Testis (tissue), 3 donors: ENCODE results near the gene MNS1. TPM values are rescaled to one million over a fixed set of nuclear protein-coding genes. Genes with fewer than 3 reads are reported as not detected.
"Not testable (repeated sequence)": the region's sequence is repeated elsewhere in the genome, so short reads cannot be mapped to it uniquely, and the experiment has no call there.

Experiments used
- DNase-seq: peaks from one replicate; pipeline ENCODE4 v3.0.0-alpha.2; 2019
- H3K27ac ChIP-seq, 2 donors: fragments of 200-600 bp; sonication (generic); one replicate each; pipeline ENCODE4 v1.5.1; 2019
- H3K27me3 ChIP-seq: fragments of 200-600 bp; sonication (generic); one replicate; pipeline ENCODE4 v1.5.1; 2019
- H3K36me3 ChIP-seq: fragments of 200-600 bp; sonication (generic); one replicate; pipeline ENCODE4 v1.5.1; 2017; ENCODE audit warnings: low read depth; ENCODE audit errors: missing control alignments
- H3K4me1 ChIP-seq: fragments of 200-600 bp; sonication (generic); one replicate; pipeline ENCODE4 v1.5.1; 2019
- H3K4me3 ChIP-seq, 2 donors: fragments of 200-600 bp; sonication (generic); one replicate each; pipeline ENCODE4 v1.5.1; 2017 to 2019
- H3K9me3 ChIP-seq: fragments of 200-600 bp; sonication (generic); one replicate; pipeline ENCODE4 v1.5.1; 2017
- POLR2A ChIP-seq: fragments of 450-650 bp; IDR thresholded peaks from one replicate; pipeline ENCODE4 v1.6.1; 2017; ENCODE audit warnings: antibody characterized with exemption, mild to moderate bottlenecking, moderate library complexity
- WGBS, 2 donors: methylation state at CpG; one replicate each; pipeline ENCODE4 v1.1.5; 2018; 5-methylcytosine and 5-hydroxymethylcytosine counted together
- intact Hi-C: fragments of 100-400 bp; cut with DNase I; formaldehyde crosslinking; loops from one replicate; pipeline ENCODE4 v1.15.1; 2023; ENCODE audit warnings: low total_unique reads
- polyA plus RNA-seq: library from polyadenylated mRNA; stranded (reverse); fragments of 350-450 nt; fragmentation: Illumina TruSeq; extraction: RNeasy Lipid Tissue Mini Kit (QIAGEN cat#74804); gene quantifications from one replicate; pipeline ENCODE4 v1.2.3, GENCODE V29; 2014; ENCODE audit warnings: low read depth, low replicate concordance; ENCODE audit not compliant: insufficient read depth
- total RNA-seq, 2 donors: library from RNA; depleted of rRNA; stranded (reverse); fragments of >200 nt; gene quantifications; one replicate each; pipeline ENCODE4 v1.2.3, GENCODE V29; 2016
- TF ChIP-seq, protein P1 (sequence below), 3 experiments: fragments of 450-650 bp in 2 of 3; fragments of 200-600 bp in 1 of 3; sonication (generic) in 1 of 3; IDR thresholded peaks; one replicate each; pipeline ENCODE4 v1.5.1; 2016 to 2019; ENCODE audit warnings: antibody characterized with exemption in 3 of 3, mild to moderate bottlenecking in 2 of 3, moderate library complexity in 1 of 3

Gene MNS1
- total and polyA plus RNA-seq, 3 donors from 2014 or later, result 15.2 to 29.8 (median 16.5) TPM

DNA sequence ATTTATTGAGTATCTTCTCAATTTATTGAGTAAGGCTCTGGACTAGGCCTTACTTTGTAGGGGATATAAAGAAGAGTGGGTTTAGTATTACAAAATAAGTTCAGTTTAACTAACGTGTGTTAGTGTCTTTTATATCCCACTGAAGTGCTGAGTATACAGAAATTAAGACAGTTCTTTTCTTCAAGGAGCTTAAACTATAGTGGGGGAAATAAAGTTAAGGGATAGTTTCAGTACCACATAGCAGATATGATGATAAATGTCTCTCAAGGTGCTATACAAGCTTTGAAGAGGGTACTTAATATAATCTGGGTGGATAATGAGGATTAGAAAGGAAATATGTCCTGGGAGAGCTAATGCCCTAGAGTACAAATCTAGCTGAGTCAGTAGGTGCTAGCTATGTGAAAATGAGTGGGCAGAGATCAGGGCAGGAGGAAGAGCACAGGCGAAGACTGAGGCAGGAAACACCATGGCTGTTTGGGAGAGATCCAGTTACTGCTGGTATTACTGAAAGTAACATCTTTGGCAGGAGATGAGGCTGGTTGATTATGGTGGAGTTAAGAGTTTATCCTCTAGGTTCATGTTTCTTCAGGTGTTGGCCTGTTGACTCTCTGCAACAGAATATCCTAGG lies 53.7 kb downstream of the MNS1 start:
- no peak overlapping the region for H3K4me3 ChIP-seq
- no peaks in the 10 kb centered on the region for H3K27me3 ChIP-seq
- no peak overlapping the region for H3K27ac ChIP-seq
- no peaks in the 10 kb centered on the region for H3K9me3 ChIP-seq
- DNase-seq, result no peak
- H3K4me1 ChIP-seq, result no peaks in the 10 kb centered on the region
- no peak for TF ChIP-seq POLR2A
- TF ChIP-seq, protein P1, sequence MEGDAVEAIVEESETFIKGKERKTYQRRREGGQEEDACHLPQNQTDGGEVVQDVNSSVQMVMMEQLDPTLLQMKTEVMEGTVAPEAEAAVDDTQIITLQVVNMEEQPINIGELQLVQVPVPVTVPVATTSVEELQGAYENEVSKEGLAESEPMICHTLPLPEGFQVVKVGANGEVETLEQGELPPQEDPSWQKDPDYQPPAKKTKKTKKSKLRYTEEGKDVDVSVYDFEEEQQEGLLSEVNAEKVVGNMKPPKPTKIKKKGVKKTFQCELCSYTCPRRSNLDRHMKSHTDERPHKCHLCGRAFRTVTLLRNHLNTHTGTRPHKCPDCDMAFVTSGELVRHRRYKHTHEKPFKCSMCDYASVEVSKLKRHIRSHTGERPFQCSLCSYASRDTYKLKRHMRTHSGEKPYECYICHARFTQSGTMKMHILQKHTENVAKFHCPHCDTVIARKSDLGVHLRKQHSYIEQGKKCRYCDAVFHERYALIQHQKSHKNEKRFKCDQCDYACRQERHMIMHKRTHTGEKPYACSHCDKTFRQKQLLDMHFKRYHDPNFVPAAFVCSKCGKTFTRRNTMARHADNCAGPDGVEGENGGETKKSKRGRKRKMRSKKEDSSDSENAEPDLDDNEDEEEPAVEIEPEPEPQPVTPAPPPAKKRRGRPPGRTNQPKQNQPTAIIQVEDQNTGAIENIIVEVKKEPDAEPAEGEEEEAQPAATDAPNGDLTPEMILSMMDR (IDR thresholded peaks at IDR 0.05), result no peak
- intact Hi-C loops, result no loop called here
- 85 to 88% methylated on average over 2 of the region's 2 CpGs for WGBS, 2 donors
- no peaks in the 10 kb centered on the region for H3K36me3 ChIP-seq

DNA sequence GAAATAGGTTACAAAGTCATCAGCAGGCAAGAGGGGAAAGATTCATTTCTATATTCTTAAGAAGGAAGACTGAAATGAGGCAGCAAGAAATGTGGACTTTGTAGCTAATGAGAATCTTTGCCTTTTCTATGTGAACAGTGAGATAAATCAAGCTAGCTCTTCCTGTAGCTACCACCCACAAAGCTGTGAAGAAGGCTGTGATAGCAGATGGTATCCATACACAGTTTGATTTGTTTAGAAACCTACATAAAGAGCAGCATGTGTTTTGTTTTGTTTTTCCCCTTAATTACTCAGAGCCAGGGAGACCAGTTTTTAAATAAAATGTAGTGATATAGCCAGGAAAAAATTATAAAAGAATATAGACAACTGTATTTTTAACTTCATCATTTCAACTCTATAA lies 54.2 kb downstream of the MNS1 start:
- no peak for DNase-seq
- intact Hi-C loops, result no loop called here
- no peak overlapping the region for H3K4me3 ChIP-seq
- H3K27me3 ChIP-seq, result no peaks in the 10 kb centered on the region
- H3K9me3 ChIP-seq, result no peaks in the 10 kb centered on the region
- TF ChIP-seq POLR2A, result no peak
- TF ChIP-seq, protein P1 (IDR thresholded peaks at IDR 0.05), result no peak
- no peaks in the 10 kb centered on the region for H3K36me3 ChIP-seq
- no peaks in the 10 kb centered on the region for H3K4me1 ChIP-seq
- H3K27ac ChIP-seq, result no peak overlapping the region

DNA sequence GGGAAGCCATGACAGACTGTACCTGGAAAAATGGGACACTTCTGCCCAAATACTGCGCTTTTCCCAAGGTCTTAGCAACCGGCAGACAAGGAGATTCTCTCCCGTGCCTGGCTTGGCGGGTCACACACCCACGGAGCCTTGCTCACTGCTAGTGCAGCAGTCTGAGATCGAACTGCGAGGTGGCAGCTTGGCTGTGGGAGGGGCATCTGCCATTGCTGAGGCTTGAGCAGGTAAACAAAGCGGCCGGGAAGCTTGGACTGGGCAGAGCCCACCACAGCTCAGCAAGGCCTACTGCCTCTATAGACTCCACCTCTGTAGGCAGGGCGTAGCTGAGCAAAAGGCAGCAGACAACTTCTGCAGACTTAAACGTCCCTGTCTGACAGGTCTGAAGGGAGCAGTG lies 65.7 kb downstream of the MNS1 start:
- 95 to 97% methylated on average over 7 to 11 of the region's 11 CpGs for WGBS, 2 donors
- intact Hi-C loops, DNase-seq, H3K36me3 ChIP-seq, H3K4me1 ChIP-seq, H3K27ac ChIP-seq, H3K4me3 ChIP-seq, H3K9me3 ChIP-seq, H3K27me3 ChIP-seq: not testable (repeated sequence)

DNA sequence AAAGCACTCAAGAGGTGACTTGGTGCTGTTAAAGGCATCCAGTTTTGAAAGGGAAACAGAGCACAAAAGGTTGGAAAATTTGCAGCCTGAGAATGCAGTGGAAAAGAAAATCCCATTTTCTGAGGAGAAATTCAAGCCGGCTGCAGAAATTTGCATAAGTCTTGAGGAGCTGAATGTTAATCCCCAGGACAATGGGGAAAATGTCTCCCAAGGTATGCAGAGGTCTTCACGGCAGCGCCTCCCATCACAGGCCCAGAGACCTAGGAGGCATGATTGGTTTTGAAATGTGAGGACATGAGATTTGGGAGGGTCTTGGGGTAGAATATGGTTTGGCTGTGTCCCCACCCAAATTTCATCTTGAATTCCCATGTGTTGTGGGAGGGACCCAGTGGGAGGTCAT lies 67.6 kb downstream of the MNS1 start:
- WGBS, 2 donors, result 93 to 98% methylated on average over 3 of the region's 3 CpGs
- H3K4me1 ChIP-seq, H3K36me3 ChIP-seq, intact Hi-C loops, DNase-seq, H3K27ac ChIP-seq, H3K4me3 ChIP-seq, H3K27me3 ChIP-seq, H3K9me3 ChIP-seq: not testable (repeated sequence)

DNA sequence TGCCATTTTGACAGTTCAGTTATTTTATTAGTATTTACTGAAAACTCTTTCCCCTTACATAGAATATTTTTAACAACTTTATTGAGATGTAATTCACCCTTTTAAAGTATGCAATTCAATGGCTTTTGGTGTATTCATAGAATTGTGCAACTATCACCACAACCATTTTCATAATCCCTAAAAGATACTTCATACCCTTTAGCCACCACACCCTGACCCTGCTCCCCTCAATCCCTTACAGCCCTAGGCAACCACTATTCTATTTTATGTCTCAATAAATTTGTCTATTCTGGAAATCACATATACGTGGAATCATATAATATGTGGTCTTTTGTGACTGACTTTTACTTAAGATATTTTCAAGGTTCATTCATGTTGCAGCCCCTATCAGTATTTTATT lies 70.0 kb downstream of the MNS1 start:
- intact Hi-C loops, result no loop called here

DNA sequence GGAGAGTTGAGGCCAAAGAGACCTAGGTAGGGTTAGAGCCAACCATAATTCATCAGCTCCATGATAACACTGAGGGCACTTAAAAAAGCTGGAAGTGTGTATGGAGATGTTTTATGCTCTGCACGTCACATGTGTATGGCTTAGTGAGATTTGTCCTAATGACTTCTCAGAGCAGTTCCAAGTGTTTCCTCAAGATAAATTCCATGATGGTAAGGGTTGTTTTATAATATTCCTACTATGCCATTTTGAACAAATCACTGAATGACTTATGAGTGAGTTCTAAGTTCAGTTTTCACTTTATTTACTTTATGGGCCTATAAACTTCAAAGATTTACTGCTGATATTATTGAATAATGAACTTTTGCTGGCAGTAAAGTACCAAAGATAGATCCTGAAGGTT lies 71.7 kb downstream of the MNS1 start:
- 95 to 100% methylated on average over 1 of the region's 1 CpG for WGBS, 2 donors
- TF ChIP-seq, protein P1 (IDR thresholded peaks at IDR 0.05), result no peak
- TF ChIP-seq POLR2A, result no peak

More for the DNA sequence above, 70.0 kb downstream of the MNS1 start:
- no peak for TF ChIP-seq POLR2A
- TF ChIP-seq, protein P1 (IDR thresholded peaks at IDR 0.05), result no peak
- no peak overlapping the region for H3K4me3 ChIP-seq
- H3K27me3 ChIP-seq, result no peaks in the 10 kb centered on the region
- H3K27ac ChIP-seq, result no peak overlapping the region
- 84 to 88% methylated on average over 1 of the region's 1 CpG for WGBS, 2 donors
- no peaks in the 10 kb centered on the region for H3K9me3 ChIP-seq
- H3K4me1 ChIP-seq, result no peaks in the 10 kb centered on the region
- no peaks in the 10 kb centered on the region for H3K36me3 ChIP-seq
- DNase-seq, result no peak

More for the DNA sequence above, 71.7 kb downstream of the MNS1 start:
- Histone ChIP-seq H3K27ac (no peak overlapping the region), H3K4me1 (no peaks in the 10 kb centered on the region), H3K9me3 (no peaks in the 10 kb centered on the region), H3K4me3 (no peak overlapping the region), H3K27me3 (no peaks in the 10 kb centered on the region), H3K36me3 (no peaks in the 10 kb centered on the region)
- intact Hi-C loops, result no loop called here
- DNase-seq, result no peak
